Activated naive CD8-positive, alpha-beta T cell treated with anti-CD3 and anti-CD28 coated beads, Interleukin-2, amount 50 U/mL, for 24 hours (primary cell): ENCODE measurements around the gene HIC1.

ENCODE experiments used
- ATAC-seq: fragments of 150-1000 bp; cut with Tn5 transposase; one replicate; pipeline ENCODE4 v1.10.0; 2021
- DNase-seq: peaks from one replicate; pipeline ENCODE4 v3.0.0; 2021
- H3K27ac Mint-ChIP-seq: one replicate; pipeline ENCODE4 v1.8.0; 2021; ENCODE audit warnings: mild to moderate bottlenecking, mixed read lengths
- H3K27me3 Mint-ChIP-seq: one replicate; pipeline ENCODE4 v1.8.0; 2021; ENCODE audit warnings: mixed read lengths
- H3K36me3 Mint-ChIP-seq: one replicate; pipeline ENCODE4 v1.8.0; 2021; ENCODE audit warnings: low read depth, mixed read lengths
- H3K4me1 Mint-ChIP-seq: one replicate; pipeline ENCODE4 v1.8.0; 2021; ENCODE audit warnings: mixed read lengths
- H3K4me3 Mint-ChIP-seq: one replicate; pipeline ENCODE4 v1.8.0; 2021; ENCODE audit warnings: mild to moderate bottlenecking, moderate library complexity, mixed read lengths
- H3K9me3 Mint-ChIP-seq: one replicate; pipeline ENCODE4 v1.8.0; 2021; ENCODE audit warnings: mixed read lengths

Gene HIC1

DNA sequence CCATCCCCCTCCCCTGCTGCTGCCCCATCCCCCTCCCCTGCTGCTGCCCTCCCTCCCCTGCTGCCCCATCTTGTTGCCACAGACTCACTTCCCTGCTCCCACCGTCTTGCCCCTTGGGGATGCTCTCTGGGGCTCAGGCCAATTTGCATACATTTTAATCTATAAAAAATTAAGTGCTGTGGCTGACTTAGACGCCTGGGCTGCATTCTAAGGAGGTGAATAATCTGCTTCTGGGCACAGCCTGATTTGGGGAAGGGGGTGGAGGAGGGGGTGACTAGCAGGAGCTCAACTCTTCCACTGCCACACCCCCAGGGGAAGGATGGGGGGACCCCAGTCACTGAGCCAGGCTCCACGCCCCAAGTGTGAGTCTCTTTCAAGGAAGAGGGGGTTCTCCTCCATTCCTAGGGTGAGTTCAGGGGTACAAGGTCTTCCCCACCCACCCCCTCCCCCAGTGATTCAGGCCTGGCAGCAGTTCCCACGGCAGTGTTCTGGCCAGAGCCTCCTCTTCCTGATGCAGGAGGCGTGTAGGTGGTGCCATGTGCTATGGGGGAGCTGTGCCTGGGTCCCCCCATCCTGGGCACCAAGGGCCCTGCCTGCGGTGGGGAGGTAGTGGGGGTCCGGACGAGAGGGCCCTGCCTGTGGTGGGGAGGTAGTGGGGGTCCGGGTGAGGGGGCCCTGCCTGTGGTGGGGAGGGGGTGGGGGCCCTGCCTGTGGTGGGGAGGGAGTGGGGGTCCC is 19.9 kb upstream of the HIC1 start:
- H3K9me3 Mint-ChIP-seq = no peaks in the 10 kb centered on the region
- ATAC-seq (no peak), DNase-seq (no peak)
- no peak overlapping the region for H3K27ac Mint-ChIP-seq
- peaks cover 6% of the 10 kb centered on the region for H3K36me3 Mint-ChIP-seq
- H3K4me1 Mint-ChIP-seq = peaks cover 18% of the 10 kb centered on the region
- H3K4me3 Mint-ChIP-seq = no peak overlapping the region
- H3K27me3 Mint-ChIP-seq = no peaks in the 10 kb centered on the region

DNA sequence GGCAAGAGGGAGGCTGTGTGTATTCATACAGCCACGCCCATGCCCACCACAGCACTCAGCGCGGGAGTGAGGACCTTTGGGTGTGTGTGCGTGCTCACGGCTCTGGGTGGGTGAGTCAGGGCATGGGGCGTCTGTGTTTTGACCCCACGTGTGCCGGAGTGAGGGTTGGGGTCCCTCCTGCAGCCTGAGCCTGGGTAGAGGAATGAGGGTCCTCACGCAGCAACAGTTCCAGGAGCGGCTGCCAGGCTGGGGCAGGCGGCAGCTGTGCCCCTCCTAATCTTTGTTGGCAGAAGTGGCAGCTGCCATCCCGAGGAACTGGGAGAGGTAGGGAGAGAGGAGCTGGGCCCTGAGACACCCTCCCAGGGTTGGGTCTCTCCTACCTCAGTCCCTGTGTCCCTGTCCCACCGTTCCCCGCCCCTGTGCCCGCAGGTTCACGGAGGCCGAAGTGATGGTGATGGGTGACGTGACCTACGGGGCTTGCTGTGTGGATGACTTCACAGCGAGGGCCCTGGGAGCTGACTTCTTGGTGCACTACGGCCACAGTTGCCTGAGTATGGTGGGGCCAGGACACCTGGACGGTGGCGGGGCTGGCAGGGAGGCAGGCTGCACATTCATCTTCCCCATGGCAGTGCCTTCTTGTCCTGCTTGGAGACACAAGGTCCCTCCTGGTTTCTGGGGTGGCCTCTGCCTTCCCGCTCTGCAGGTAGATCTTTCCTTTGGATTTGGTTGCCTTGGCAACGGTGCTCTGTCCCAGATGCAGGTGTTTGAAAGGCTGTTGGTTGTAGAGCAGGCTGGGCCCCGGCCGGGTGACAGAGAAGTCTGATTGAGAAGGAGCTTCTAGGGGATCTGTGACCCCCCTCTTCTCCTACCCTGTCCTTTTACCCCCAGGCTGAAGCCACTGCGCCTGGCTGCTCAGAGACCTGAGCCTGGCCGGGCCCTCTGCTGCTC is 19.1 kb upstream of the HIC1 start:
- H3K4me1 Mint-ChIP-seq = peaks cover 18% of the 10 kb centered on the region
- no peak overlapping the region for H3K27ac Mint-ChIP-seq

GRCh38 chr17:2037155-2037554 is 17.7 kb upstream of the HIC1 start:
- no peak overlapping the region for H3K27ac Mint-ChIP-seq
- DNase-seq = no peak
- peaks cover 11% of the 10 kb centered on the region for H3K4me1 Mint-ChIP-seq
- H3K4me3 Mint-ChIP-seq = no peak overlapping the region
- no peaks in the 10 kb centered on the region for H3K27me3 Mint-ChIP-seq
- H3K36me3 Mint-ChIP-seq = peaks cover 10% of the 10 kb centered on the region
- no peaks in the 10 kb centered on the region for H3K9me3 Mint-ChIP-seq
- no peak for ATAC-seq

More for the DNA sequence above, 19.1 kb upstream of the HIC1 start:
- no peak for DNase-seq
- no peak for ATAC-seq
- no peak overlapping the region for H3K4me3 Mint-ChIP-seq
- H3K36me3 Mint-ChIP-seq = peaks cover 9% of the 10 kb centered on the region
- no peaks in the 10 kb centered on the region for H3K27me3 Mint-ChIP-seq
- H3K9me3 Mint-ChIP-seq = no peaks in the 10 kb centered on the region

DNA sequence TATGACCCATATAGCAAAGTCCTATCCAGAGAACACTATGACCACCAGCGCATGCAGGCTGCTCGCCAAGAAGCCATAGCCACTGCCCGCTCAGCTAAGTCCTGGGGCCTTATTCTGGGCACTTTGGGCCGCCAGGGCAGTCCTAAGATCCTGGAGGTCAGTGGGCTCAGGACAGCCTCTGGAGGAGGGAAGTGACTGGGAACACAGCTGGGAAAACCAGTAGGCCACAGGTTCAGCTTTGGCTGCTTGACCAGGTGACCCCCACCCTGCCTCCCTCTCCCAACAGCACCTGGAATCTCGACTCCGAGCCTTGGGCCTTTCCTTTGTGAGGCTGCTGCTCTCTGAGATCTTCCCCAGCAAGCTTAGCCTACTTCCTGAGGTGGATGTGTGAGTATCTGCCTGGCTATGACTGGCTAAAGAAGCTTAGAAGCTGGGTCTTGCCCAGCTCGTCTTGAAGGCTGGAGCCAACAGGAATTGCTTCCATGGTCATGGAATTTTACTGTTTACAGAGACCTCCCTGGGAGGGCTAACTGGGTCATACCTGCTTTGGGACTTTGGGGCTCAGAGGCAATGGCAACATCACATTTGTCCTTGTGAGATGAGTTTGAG is 14.6 kb upstream of the HIC1 start:
- Mint-ChIP-seq H3K36me3 (peaks cover 25% of the 10 kb centered on the region), H3K27ac (no peak overlapping the region), H3K4me1 (peaks cover 22% of the 10 kb centered on the region), H3K4me3 (peak overlapping the region; percentile 40), H3K27me3 (no peaks in the 10 kb centered on the region), H3K9me3 (no peaks in the 10 kb centered on the region)
- ATAC-seq (no peak), DNase-seq (no peak)

DNA sequence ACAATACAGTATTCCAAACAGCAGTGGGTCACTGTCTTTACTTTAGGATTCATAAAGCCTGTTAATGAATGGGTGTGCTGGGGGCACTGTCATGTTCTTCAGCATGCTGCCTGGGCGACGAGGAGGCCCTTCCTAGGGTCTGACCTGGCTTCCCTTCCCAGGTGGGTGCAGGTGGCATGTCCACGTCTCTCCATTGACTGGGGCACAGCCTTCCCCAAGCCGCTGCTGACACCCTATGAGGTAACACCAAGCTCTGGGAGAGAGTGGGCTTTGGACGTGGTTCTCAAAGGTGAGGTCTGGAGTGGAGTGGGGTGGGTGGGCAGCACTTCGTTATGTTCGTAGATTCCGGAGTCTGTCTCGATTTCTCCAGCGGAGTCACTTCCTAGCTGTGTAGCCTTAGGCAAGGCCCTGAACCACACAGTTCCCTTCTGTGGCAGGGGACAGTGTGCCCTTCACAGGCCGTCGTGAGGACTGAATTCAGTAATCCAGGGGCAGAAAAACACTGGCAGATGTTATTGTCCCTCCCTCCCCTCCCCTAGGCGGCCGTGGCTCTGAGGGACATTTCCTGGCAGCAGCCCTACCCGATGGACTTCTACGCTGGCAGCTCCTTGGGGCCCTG is 13.9 kb upstream of the HIC1 start:
- Mint-ChIP-seq H3K27me3 (no peaks in the 10 kb centered on the region), H3K4me1 (peaks cover 22% of the 10 kb centered on the region), H3K27ac (no peak overlapping the region), H3K9me3 (no peaks in the 10 kb centered on the region), H3K4me3 (peak overlapping the region; percentile 40), H3K36me3 (peaks cover 24% of the 10 kb centered on the region)
- ATAC-seq (no peak), DNase-seq (no peak)

DNA sequence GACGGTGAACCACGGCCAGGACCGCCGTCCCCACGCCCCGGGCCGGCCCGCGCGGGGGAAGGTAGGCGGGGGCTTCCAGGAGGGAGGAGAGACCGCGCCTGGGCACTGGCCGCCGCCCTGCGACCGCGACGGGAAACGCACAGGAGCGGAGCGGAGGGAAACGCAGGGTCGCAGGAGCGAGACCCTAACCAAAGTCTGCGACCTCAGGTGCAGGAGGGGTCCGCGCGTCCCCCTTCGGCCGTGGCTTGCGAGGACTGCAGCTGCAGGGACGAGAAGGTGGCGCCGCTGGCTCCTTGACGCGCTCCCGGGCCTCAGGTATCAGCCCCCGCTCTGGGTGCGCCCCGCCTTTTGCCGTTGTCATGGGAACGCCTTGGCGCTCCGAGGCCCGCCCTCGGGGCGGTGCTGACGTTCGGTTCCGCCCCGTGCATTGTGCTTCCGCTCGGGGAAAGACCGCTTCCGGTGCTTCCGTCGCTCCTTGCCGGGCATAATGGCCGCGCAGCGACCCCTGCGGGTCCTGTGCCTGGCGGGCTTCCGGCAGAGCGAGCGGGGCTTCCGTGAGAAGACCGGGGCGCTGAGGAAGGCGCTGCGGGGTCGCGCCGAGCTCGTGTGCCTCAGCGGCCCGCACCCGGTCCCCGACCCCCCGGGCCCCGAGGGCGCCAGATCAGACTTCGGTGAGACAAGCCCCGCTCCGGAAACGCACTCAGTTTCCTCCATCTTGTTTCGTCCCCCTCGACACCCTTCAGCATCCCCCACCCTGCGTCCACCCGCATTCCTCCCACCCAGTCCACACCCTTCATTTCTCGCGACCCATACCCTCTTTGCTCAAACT is 13.1 kb upstream of the HIC1 start, which contains the start of gene OVCA2:
OVCA2 (plus strand) TSS at position 462 of the 829 bp plus-strand sequence; CDS start at position 488, 26 bp downstream.
- H3K4me3 Mint-ChIP-seq = peak within 1 kb of the TSS; percentile 93
- DNase-seq (peak; percentile 98), ATAC-seq (peak; percentile 91)
- H3K36me3 Mint-ChIP-seq = peaks cover 19% of the 10 kb centered on the region
- H3K27ac Mint-ChIP-seq = peak within 1 kb of the TSS; percentile 92
- no peaks in the 10 kb centered on the region for H3K27me3 Mint-ChIP-seq
- H3K9me3 Mint-ChIP-seq = no peaks in the 10 kb centered on the region
- H3K4me1 Mint-ChIP-seq = peaks cover 22% of the 10 kb centered on the region

DNA sequence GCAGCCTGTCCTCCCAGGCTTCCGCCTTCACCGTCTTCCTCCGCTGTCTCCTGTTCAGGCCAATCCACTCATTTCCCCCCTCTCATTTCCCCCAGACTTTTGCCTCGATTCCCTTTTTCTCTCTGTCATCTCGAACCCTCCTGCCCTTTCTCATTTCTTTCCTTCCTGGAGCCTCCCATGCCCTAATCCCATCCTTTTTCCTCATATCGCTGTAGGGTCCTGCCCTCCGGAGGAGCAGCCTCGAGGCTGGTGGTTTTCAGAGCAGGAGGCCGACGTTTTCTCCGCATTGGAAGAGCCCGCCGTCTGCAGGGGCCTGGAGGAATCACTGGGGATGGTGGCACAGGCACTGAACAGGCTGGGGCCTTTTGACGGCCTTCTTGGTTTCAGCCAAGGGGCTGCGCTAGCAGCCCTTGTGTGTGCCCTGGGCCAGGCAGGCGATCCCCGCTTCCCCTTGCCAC is 12.5 kb upstream of the HIC1 start:
- Mint-ChIP-seq H3K27ac (peak overlapping the region; percentile 92), H3K36me3 (peaks cover 19% of the 10 kb centered on the region), H3K9me3 (no peaks in the 10 kb centered on the region), H3K27me3 (no peaks in the 10 kb centered on the region), H3K4me3 (peak overlapping the region; percentile 93), H3K4me1 (peaks cover 22% of the 10 kb centered on the region)
- DNase-seq = peak; percentile 22
- no peak for ATAC-seq

- H3K36me3 Mint-ChIP-seq = peaks cover 20% of the 10 kb centered on the region
- peak overlapping the region; percentile 93 for H3K4me3 Mint-ChIP-seq
- H3K4me1 Mint-ChIP-seq = peaks cover 22% of the 10 kb centered on the region
- ATAC-seq = no peak
- peak overlapping the region; percentile 92 for H3K27ac Mint-ChIP-seq
- DNase-seq = no peak
- H3K27me3 Mint-ChIP-seq = peaks cover under 1% of the 10 kb centered on the region
- H3K9me3 Mint-ChIP-seq = no peaks in the 10 kb centered on the region
Observed at GRCh38 chr17:2042933-2043332, 12.0 kb upstream of the HIC1 start.

DNA sequence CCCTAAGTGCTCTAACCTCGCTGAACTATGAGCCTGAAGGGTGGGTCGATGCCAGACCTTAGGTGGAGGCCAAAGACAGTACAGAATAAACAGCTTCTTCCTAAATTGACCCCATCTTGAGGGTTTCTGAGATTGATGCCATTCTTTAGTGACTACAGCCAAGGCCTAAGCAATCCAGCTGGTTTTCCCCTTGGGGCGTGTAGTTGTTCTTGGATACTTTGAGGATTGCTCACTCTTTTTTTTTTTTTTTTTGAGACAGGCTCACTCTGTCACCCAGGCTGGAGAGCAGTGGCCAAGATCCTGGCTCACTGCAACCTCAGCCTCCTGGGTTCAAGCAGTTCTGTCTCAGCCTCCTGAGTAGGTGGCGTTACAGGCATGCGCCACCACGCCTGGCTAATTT is 11.1 kb upstream of the HIC1 start:
- H3K4me1 Mint-ChIP-seq = peaks cover 26% of the 10 kb centered on the region
- peak overlapping the region; percentile 93 for H3K4me3 Mint-ChIP-seq
- ATAC-seq (no peak), DNase-seq (no peak)
- H3K27me3 Mint-ChIP-seq = peaks cover 4% of the 10 kb centered on the region
- peak overlapping the region; percentile 49 for H3K27ac Mint-ChIP-seq
- peaks cover 21% of the 10 kb centered on the region for H3K36me3 Mint-ChIP-seq
- no peaks in the 10 kb centered on the region for H3K9me3 Mint-ChIP-seq

DNA sequence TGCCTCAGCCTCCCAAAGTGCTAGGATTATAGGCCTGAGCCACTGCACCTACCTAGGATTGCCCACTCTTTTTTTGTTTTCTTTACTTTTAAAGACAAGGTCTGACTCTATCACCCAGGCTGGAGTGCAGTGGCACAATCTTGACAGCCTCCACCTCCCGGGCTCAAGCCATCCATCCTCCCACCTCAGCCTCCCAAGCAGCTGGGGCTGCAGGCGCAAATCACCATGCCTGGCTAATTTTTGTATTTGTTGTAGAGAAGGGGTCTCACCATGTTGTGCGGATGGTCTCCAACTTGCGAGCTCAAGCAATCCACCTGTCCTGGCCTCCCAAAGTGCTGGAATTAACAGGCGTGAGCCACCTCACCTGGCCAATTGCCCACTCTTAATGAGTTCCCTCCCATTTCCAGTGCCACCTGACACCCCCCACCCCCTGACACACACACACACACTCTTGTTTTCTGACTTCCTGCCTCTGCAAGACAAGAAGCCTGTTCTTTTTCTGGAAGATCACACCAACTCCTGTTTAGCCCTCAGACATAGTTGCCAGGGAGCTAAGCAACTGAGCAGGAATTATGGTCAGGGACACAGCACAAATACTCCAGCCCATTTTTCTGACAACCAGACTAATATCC is 10.5 kb upstream of the HIC1 start:
- peaks cover 21% of the 10 kb centered on the region for H3K36me3 Mint-ChIP-seq
- peaks cover 8% of the 10 kb centered on the region for H3K27me3 Mint-ChIP-seq
- no peaks in the 10 kb centered on the region for H3K9me3 Mint-ChIP-seq
- ATAC-seq = no peak
- no peak overlapping the region for H3K4me3 Mint-ChIP-seq
- H3K27ac Mint-ChIP-seq = no peak overlapping the region
- no peak for DNase-seq
- peaks cover 29% of the 10 kb centered on the region for H3K4me1 Mint-ChIP-seq

DNA sequence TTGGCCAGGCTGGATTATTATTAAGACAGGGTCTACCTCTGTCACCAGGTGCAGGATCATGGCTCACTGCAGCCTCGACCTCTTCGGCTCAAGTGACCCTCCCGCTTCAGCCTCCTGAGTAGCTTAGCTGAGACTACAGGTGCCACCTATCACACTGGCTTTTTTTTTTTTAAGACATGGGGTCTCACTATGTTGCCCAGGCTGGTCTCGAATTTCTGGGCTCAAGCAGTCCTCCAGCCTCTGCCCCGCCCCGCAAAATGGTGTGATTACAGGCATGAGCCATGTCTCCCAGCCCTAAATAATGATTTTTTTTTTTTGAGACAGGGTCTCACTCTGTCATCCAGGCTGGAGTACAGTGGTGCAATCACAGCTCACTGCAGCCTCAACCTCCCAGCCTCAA is 7.3 kb upstream of the HIC1 start:
- H3K27ac Mint-ChIP-seq = no peak overlapping the region

GRCh38 chr17:2048805-2049204 is 6.1 kb upstream of the HIC1 start:
- peaks cover 27% of the 10 kb centered on the region for H3K4me1 Mint-ChIP-seq
- H3K27me3 Mint-ChIP-seq = peaks cover 24% of the 10 kb centered on the region
- no peak for DNase-seq
- no peaks in the 10 kb centered on the region for H3K9me3 Mint-ChIP-seq
- no peak for ATAC-seq
- H3K27ac Mint-ChIP-seq = no peak overlapping the region
- peak overlapping the region; percentile 73 for H3K4me3 Mint-ChIP-seq
- H3K36me3 Mint-ChIP-seq = peaks cover 6% of the 10 kb centered on the region

More for the DNA sequence above, 7.3 kb upstream of the HIC1 start:
- H3K27me3 Mint-ChIP-seq = peaks cover 18% of the 10 kb centered on the region
- DNase-seq (no peak), ATAC-seq (no peak)
- no peaks in the 10 kb centered on the region for H3K9me3 Mint-ChIP-seq
- H3K4me3 Mint-ChIP-seq = no peak overlapping the region
- H3K36me3 Mint-ChIP-seq = peaks cover 15% of the 10 kb centered on the region
- H3K4me1 Mint-ChIP-seq = peaks cover 31% of the 10 kb centered on the region
